ENCODE results near the gene HOXA2.

DNA sequence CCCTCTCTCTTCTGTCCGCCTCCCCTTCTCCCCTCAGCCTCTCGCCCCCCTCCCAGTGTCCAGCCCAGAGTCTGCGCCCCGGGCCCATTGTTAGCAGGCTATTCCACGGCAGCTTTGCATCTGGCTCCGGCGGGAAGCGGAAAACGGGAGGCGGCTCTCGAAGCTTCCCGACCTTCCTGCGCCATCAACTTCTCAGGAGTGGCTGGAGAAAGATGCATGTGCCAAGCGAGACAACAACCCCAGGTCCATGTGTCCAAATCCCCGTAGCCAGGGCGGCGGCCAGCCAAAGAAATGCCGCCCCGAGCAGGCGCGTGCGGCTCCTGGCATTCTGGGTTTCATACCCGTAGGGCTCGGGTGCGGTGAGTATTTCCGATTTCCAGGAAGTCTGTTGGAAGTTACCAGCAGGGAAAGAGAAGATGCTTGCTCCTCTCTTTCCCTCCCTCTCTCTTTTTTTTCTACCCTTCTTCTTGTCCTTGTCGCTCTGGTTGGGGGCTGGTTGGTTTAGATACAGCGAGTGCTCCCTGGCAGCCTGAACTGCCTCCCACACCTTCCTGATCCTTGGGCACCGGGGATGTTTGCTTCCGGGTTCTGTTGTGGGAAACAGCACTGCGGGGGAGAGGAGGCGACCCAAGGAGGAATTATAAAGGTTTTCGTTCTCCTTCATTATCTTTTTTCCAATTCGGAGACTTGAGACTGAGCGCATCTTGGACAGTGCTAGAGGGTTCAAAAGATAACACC, 1.2 kb upstream of the HOXA2 start:
- TF ChIP-seq, protein P1, sequence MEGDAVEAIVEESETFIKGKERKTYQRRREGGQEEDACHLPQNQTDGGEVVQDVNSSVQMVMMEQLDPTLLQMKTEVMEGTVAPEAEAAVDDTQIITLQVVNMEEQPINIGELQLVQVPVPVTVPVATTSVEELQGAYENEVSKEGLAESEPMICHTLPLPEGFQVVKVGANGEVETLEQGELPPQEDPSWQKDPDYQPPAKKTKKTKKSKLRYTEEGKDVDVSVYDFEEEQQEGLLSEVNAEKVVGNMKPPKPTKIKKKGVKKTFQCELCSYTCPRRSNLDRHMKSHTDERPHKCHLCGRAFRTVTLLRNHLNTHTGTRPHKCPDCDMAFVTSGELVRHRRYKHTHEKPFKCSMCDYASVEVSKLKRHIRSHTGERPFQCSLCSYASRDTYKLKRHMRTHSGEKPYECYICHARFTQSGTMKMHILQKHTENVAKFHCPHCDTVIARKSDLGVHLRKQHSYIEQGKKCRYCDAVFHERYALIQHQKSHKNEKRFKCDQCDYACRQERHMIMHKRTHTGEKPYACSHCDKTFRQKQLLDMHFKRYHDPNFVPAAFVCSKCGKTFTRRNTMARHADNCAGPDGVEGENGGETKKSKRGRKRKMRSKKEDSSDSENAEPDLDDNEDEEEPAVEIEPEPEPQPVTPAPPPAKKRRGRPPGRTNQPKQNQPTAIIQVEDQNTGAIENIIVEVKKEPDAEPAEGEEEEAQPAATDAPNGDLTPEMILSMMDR (IDR thresholded peaks at IDR 0.05; ENCODE audit: low read depth, low read length, missing input control) = no peak
- TF ChIP-seq GABPA (IDR thresholded peaks at IDR 0.05 in 1 of 2, conservative IDR thresholded peaks at IDR 0.05 in 1 of 2) = no peak
- no peak for TF ChIP-seq FOXA1 (IDR thresholded peaks at IDR 0.05)
- TF ChIP-seq, protein P2, sequence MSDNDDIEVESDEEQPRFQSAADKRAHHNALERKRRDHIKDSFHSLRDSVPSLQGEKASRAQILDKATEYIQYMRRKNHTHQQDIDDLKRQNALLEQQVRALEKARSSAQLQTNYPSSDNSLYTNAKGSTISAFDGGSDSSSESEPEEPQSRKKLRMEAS (IDR thresholded peaks at IDR 0.05) = no peak
- TF ChIP-seq YY1 (IDR thresholded peaks at IDR 0.05) = no peak
